Sigmoid colon (tissue), 4 donors: ENCODE results near the gene OR2V1.
"Not testable (repeated sequence)": the region's sequence is repeated elsewhere in the genome, so short reads cannot be mapped to it uniquely, and the experiment has no call there.

Source experiments
- POLR2AphosphoS5 ChIP-seq, 4 donors: sonication (generic); formaldehyde crosslinking; IDR thresholded peaks; one replicate each; pipeline ENCODE4 v1.6.1; 2017; ENCODE audit warnings: antibody characterized with exemption in 4 of 4
- TF ChIP-seq, protein P1 (sequence below), 4 experiments: fragments of 450-650 bp in 3 of 4; fragments of 200-600 bp in 1 of 4; IDR thresholded peaks; one replicate each; pipeline ENCODE4 v1.5.1; 2016 to 2019; ENCODE audit warnings: antibody characterized with exemption in 4 of 4, mild to moderate bottlenecking in 3 of 4, moderate library complexity in 2 of 4

DNA sequence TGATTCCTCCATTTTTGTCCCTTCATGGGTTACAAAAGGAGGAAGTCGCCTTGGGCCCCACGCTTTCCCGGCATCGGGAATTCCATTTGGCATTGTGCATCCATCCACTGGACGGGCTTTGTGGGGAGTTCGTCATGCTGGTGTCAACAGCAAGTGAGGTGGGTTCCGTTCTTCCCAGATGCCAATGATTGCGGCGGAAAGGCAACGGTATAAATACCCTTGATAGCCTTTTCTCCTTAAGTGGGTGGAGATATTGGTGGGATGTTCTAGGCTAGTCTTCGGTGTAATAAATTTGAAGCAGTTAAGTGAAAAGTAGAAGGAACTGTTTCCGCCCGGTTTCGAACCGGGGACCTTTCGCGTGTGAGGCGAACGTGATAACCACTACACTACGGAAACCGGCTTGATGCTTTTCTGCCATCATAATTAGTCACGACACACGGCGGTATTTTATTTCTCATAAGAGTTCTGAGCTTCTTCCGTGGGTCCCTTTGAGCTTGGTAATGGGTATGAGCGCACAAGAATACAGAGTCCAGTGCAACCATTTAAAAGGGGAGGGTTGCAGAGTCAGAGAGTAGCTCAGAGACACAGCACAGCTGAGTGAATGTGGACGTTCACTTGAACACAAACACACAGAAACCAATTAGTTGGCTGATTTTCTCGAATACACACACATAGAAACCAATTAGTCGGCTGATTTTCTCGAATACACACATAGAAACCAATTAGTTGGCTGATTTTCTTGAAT is 28.9 kb downstream of the OR2V1 start:
- TF ChIP-seq POLR2AphosphoS5 (IDR thresholded peaks at IDR 0.05) = not testable (repeated sequence)
- TF ChIP-seq, protein P1, sequence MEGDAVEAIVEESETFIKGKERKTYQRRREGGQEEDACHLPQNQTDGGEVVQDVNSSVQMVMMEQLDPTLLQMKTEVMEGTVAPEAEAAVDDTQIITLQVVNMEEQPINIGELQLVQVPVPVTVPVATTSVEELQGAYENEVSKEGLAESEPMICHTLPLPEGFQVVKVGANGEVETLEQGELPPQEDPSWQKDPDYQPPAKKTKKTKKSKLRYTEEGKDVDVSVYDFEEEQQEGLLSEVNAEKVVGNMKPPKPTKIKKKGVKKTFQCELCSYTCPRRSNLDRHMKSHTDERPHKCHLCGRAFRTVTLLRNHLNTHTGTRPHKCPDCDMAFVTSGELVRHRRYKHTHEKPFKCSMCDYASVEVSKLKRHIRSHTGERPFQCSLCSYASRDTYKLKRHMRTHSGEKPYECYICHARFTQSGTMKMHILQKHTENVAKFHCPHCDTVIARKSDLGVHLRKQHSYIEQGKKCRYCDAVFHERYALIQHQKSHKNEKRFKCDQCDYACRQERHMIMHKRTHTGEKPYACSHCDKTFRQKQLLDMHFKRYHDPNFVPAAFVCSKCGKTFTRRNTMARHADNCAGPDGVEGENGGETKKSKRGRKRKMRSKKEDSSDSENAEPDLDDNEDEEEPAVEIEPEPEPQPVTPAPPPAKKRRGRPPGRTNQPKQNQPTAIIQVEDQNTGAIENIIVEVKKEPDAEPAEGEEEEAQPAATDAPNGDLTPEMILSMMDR (IDR thresholded peaks at IDR 0.05) = not testable (repeated sequence)
